ENCODE data around the gene KCP.

The KCP gene

DNA sequence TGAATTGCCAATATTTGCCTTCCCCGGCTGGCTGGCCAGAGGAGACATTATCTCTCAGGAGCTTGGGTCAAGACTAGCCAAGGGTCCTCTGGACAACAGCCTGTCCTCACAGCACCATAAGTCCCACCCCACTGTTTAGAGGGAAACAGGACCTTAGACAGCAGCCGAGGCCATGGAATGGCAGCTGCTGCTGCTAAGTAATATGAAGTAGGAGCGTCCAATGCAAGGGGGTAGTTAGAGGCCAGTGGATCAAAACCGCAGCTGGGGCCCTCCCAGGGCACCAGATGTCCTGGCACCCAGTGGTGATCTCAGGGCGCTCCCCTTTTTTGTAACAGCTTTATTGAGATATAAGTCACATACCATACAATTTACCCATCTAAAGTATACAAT lies 12.9 kb upstream of the KCP start:
- Histone ChIP-seq H3K4me3 (no peak overlapping the region), H3K27ac (no peak overlapping the region)
- peak; percentile 56 for DNase-seq (ENCODE audit: low spot score)
- TF ChIP-seq, protein P1, sequence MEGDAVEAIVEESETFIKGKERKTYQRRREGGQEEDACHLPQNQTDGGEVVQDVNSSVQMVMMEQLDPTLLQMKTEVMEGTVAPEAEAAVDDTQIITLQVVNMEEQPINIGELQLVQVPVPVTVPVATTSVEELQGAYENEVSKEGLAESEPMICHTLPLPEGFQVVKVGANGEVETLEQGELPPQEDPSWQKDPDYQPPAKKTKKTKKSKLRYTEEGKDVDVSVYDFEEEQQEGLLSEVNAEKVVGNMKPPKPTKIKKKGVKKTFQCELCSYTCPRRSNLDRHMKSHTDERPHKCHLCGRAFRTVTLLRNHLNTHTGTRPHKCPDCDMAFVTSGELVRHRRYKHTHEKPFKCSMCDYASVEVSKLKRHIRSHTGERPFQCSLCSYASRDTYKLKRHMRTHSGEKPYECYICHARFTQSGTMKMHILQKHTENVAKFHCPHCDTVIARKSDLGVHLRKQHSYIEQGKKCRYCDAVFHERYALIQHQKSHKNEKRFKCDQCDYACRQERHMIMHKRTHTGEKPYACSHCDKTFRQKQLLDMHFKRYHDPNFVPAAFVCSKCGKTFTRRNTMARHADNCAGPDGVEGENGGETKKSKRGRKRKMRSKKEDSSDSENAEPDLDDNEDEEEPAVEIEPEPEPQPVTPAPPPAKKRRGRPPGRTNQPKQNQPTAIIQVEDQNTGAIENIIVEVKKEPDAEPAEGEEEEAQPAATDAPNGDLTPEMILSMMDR (IDR thresholded peaks at IDR 0.05) = no peak

DNA sequence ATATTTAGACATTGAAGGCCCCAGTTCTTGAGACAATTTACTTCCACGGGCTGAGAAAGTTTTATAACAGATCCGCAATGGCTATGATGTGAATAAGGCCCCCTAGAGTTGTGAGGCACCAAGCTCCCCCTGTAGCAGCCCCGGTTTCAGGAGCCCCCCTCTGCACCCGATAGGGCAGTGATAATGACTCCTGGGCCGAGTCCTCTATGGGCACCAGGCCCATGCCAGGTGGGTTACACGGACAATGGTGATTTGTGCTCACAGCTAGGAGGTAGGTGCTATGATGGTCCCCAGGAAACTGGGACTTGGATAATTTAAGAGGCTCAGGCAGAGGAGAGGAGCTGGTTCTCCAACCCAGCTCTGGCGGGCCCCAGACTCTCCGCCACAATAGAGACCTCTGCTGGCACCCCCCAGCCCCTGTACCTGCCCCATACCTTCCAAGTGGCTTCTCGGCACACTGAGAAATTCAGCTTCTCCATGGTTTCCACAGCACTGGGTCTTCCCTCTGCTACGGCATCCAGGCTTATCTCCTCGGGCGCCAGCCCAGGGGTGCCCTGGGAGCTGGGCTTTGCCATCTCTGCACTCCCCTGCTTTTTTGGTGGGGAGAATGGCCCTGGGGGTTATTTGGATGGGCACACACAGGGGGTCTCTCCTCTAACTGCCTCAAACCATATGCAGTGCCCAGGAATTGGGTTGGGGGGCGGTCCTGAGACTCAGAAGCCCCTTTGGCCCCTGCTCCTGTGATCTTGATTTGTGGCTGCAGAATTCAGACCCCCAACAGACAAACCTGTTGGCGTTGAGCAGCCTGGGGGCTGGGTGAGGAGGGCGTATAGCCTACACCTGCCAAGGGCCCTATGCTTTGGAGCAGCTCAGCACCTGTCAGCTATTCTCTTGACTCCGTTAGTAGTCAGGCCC lies 12.2 kb upstream of the KCP start:
- TF ChIP-seq, protein P1 (IDR thresholded peaks at IDR 0.05) = no peak

DNA sequence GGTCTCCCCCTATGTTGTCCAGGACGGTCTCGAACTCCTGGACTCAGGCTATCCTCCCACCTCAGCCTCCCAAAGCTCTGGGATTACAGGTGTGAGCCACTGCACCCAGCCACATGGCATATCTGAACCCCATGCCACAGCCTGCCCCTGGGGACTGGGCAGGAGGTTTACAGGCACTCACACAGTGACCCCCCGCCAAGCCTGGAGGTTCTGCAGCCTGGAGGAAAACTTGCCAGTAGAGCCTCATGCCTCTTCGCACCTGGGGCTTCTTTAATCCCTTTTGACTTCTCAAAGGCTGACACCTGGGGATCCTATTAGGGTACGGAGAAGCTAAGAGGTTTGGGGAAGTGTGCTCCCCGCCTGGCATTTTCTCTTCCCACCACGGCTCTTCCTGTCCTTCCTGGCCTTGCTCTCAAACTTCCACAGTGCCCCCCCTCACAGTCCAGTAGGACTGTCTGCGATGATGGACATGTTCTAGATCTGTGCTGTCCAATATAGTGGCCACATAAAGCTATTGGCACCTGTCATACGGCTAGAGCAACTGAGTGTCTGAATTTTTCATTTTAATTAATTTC lies 11.4 kb upstream of the KCP start:
- TF ChIP-seq, protein P1 (IDR thresholded peaks at IDR 0.05) = no peak
- Histone ChIP-seq H3K27ac (no peak overlapping the region), H3K4me3 (no peak overlapping the region)
- DNase-seq (ENCODE audit: low spot score) = peak; percentile 62

More for the DNA sequence above, 12.2 kb upstream of the KCP start:
- DNase-seq (ENCODE audit: low spot score) = peak; percentile 56
- Histone ChIP-seq H3K27ac (no peak overlapping the region), H3K4me3 (no peak overlapping the region)

DNA sequence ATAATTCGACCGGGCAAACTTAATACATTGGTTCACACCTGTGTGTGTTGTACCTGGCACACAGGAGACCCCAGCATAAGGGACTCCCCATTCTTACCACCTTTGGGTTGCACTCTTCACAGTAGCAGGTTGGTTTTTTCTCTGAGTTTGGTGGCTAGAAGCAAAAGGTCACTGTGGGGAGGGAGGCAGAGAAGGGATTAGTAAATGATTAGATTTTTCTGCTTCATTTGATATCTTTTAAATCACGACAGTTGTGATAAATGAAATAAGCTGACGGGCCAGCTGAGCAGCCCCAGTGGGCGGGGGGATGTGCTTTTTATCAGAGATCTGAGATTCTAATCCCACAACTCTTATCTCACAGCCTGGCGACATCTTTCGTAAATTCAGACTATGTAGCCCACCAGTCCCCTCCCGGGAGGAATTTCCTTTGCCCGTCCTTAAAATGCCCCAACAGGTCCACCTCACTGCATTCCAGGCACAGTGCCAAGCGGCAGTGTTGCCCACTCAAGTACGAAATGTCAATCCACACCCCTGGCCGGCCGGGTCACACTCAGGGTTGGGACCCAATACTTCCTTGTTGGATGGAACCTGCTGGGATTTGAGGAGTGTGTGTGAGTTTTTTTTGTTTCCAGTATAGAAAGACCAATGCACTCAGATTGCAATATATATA lies 10.5 kb upstream of the KCP start:
- TF ChIP-seq, protein P1 (IDR thresholded peaks at IDR 0.05) = no peak
- Histone ChIP-seq H3K27ac (no peak overlapping the region), H3K4me3 (no peak overlapping the region)
- peak; percentile 38 for DNase-seq (ENCODE audit: low spot score)

DNA sequence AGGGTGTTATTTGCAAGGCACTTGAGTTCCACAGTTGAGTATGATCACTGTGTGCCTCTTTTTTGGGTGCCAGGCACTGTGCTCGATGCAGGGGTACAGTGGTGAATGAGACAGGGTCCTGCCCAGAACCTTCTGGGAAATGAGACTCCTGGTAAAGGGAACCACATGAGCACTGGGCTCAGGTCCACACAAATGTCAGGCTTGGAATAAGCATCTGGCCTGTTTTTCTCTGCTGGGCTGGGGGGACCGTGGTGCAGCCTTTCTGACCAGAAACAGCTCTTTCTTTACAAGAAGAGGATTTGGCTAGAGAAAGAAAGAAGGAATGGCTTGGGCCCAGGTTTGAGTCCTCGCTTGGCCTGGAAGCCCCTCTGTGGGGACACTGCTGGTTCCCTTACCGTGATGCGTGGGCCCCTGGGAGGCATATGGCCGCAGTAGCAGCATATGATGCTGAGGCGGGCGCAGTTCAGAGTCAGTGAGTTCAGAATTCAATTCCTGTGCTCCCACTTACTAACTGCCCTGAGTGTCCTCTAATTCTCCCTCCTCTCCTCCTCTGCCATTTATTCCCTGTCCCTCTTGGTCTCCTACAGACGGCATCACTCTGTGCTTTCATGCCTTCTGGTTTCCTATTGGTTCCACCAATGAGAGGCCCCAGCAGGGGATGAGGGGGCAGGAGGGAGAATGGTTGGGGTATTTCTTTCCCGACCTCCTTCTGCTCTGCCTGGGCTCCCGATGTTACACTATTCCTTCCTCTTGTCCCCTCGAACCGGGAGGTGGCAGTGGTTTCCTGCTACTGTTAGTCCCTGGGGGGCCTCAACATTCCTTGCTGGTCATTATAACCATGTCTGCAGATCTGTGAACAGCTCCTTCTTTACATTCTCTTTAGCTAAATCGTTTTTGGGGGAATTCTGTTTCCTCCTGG lies 9.6 kb upstream of the KCP start:
- peak; percentile 36 for DNase-seq (ENCODE audit: low spot score)
- TF ChIP-seq, protein P1 (IDR thresholded peaks at IDR 0.05) = no peak
- Histone ChIP-seq H3K4me3 (no peak overlapping the region), H3K27ac (no peak overlapping the region)

DNA sequence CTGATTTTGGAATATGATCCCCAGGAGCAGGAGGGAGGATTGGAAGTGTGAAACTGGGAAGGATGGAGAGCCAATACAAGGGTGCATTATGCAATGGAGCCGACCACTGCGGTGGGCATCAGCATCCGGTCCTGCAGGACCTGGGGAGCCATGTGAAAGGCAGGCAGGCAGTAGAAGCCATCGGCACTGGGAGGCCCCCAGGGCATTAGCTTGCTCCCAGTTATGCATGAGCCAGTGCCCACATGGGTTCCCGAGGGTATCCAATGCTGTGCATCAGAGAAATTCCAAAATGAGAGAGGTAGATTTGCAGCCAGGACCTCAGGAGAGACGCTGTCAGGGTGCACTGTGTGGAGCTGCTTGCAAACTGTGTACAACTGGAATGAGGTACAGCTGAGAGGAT lies 8.7 kb upstream of the KCP start:
- TF ChIP-seq, protein P1 (IDR thresholded peaks at IDR 0.05) = no peak
- peak; percentile 43 for DNase-seq (ENCODE audit: low spot score)
- Histone ChIP-seq H3K27ac (no peak overlapping the region), H3K4me3 (no peak overlapping the region)

Data from coronary artery (tissue), 2 donors.